ENCODE measurements around the gene PPM1B. TPM values are rescaled to one million over a fixed set of nuclear protein-coding genes. Genes with fewer than 3 reads are reported as not detected.

The PPM1B gene
- total and polyA plus RNA-seq, 10 of the 15 experiments (the other 5 are each of a cell fraction or from before 2014, with no cell fraction given) = 12.5 to 53.4 (median 33.7) TPM

GRCh38 chr2:44126106-44126797 lies 42.4 kb upstream of the PPM1B start:
- Histone ChIP-seq H3K4me3 (no peak overlapping the region), H2AFZ (ENCODE audit: control insufficient read depth, low read depth, low read length) (no peak overlapping the region), H3K4me1 (ENCODE audit: control insufficient read depth, insufficient read depth, low read length) (no peaks in the 10 kb centered on the region), H3K79me2 (ENCODE audit: control insufficient read depth, insufficient read depth, low read length) (no peaks in the 10 kb centered on the region), H3K36me3 (ENCODE audit: control insufficient read depth in 2 of 2, insufficient read depth in 2 of 2, low read length in 1 of 2) (no peaks in the 10 kb centered on the region), H3K27me3 (replicated peaks in 1 of 2; ENCODE audit: control insufficient read depth in 2 of 2, insufficient read depth in 2 of 2, low read length in 1 of 2) (no peaks in the 10 kb centered on the region), H3K27ac (ENCODE audit: control insufficient read depth, insufficient read depth) (no peak overlapping the region), H3K9ac (ENCODE audit: control insufficient read depth, insufficient read depth, low read length) (no peak overlapping the region), H4K20me1 (ENCODE audit: control insufficient read depth, insufficient read depth) (no peaks in the 10 kb centered on the region), H3K4me2 (ENCODE audit: control insufficient read depth, insufficient read depth) (no peak overlapping the region), H3K9me3 (replicated peaks; ENCODE audit: control insufficient read depth, insufficient read depth, low read length) (no peaks in the 10 kb centered on the region)
- in situ Hi-C loops (cut with MboI) = no loop called here
- intact Hi-C loops (cut with micrococcal nuclease; ENCODE audit: unreplicated experiment) = no loop called here
- RAD21 ChIA-PET (ENCODE audit: unreplicated experiment) = no interaction called here
- CTCF ChIA-PET = interaction anchor here (0.6 to 1.5 kb wide), 2 partner anchors 14 to 39 kb away, joined by 3 read pairs; no protein-coding TSS in a partner anchor
- ATAC-seq (no peak; the same call in 2 of the 3 replicates), FAIRE-seq (no peak), DNase-seq (ENCODE audit: low read depth, low spot score) (no peak)
- TF ChIP-seq BACH1 (IDR thresholded peaks at IDR 0.05; ENCODE audit: borderline replicate concordance) = no peak
- TF ChIP-seq ZZZ3 (IDR thresholded peaks at IDR 0.05; ENCODE audit: control insufficient read depth, insufficient read length, low read depth) = no peak
- WGBS (ENCODE audit: insufficient coverage, insufficient replicate concordance, low lambda C conversion rate, missing lambda C conversion rate) = 8% methylated on average over 5 of the region's 5 CpGs
- BruUV-seq (replicated peaks) = no TSS peak
- POLR2A ChIA-PET = no interaction called here
- SMC1A ChIA-PET (ENCODE audit: uncharacterized antibody, unreplicated experiment) = interaction anchor here (1.2 to 2.4 kb wide), 2 partner anchors 9 to 19 kb away, joined by 3 to 6 read pairs; no protein-coding TSS in a partner anchor

- FAIRE-seq (no peak), DNase-seq (ENCODE audit: low read depth, low spot score) (no peak), ATAC-seq (no peak)
- H3K9ac ChIP-seq (ENCODE audit: control insufficient read depth, insufficient read depth, low read length) = no peak overlapping the region
- 80% methylated on average over 4 of the region's 4 CpGs for WGBS (ENCODE audit: insufficient coverage, insufficient replicate concordance, low lambda C conversion rate, missing lambda C conversion rate)
- intact Hi-C loops (cut with micrococcal nuclease; ENCODE audit: unreplicated experiment) = no loop called here
- no peaks in the 10 kb centered on the region for H3K79me2 ChIP-seq (ENCODE audit: control insufficient read depth, insufficient read depth, low read length)
- H3K4me3 ChIP-seq = no peak overlapping the region
- ChIA-PET POLR2A (no interaction called here), SMC1A (ENCODE audit: uncharacterized antibody, unreplicated experiment) (interaction anchor here (0.5 to 1.2 kb wide), 3 partner anchors 10 to 22 kb away, joined by 3 to 5 read pairs (median 3); no protein-coding TSS in a partner anchor), RAD21 (ENCODE audit: unreplicated experiment) (interaction anchor here (0.7 kb wide), 1 partner anchor 20 kb away, joined by 3 read pairs; no protein-coding TSS in a partner anchor), CTCF (interaction anchor here (1.1 kb wide), 1 partner anchor 44 kb away, joined by 3 read pairs; no protein-coding TSS in a partner anchor)
- in situ Hi-C loops (cut with MboI) = no loop called here
- no peak overlapping the region for H3K27ac ChIP-seq (ENCODE audit: control insufficient read depth, insufficient read depth)
- no peaks in the 10 kb centered on the region for H3K4me1 ChIP-seq (ENCODE audit: control insufficient read depth, insufficient read depth, low read length)
- H2AFZ ChIP-seq (ENCODE audit: control insufficient read depth, low read depth, low read length) = no peak overlapping the region
- H3K9me3 ChIP-seq (replicated peaks; ENCODE audit: control insufficient read depth, insufficient read depth, low read length) = no peaks in the 10 kb centered on the region
- no TSS peak for BruUV-seq (replicated peaks)
- H3K27me3 ChIP-seq (replicated peaks in 1 of 2; ENCODE audit: control insufficient read depth in 2 of 2, insufficient read depth in 2 of 2, low read length in 1 of 2) = no peaks in the 10 kb centered on the region
- no peak overlapping the region for H3K4me2 ChIP-seq (ENCODE audit: control insufficient read depth, insufficient read depth)
- H3K36me3 ChIP-seq (ENCODE audit: control insufficient read depth in 2 of 2, insufficient read depth in 2 of 2, low read length in 1 of 2) = no peaks in the 10 kb centered on the region
- no peaks in the 10 kb centered on the region for H4K20me1 ChIP-seq (ENCODE audit: control insufficient read depth, insufficient read depth)
- TF ChIP-seq POLR2AphosphoS2 (IDR thresholded peaks at IDR 0.05; ENCODE audit: low read depth, low read length) = no peak
- no peak for TF ChIP-seq RELA (IDR thresholded peaks at IDR 0.05; ENCODE audit: borderline replicate concordance, partially characterized antibody)
- TF ChIP-seq RAD51 (IDR thresholded peaks at IDR 0.05) = no peak
- TF ChIP-seq ZNF384 (IDR thresholded peaks at IDR 0.05; ENCODE audit: borderline replicate concordance, low read depth, low read length) = no peak
- TF ChIP-seq HDAC6 (IDR thresholded peaks at IDR 0.05; ENCODE audit: unreplicated experiment) = no peak
- no peak for TF ChIP-seq SREBF1 (IDR thresholded peaks at IDR 0.05; ENCODE audit: low read length)
- TF ChIP-seq E2F8 (IDR thresholded peaks at IDR 0.05; ENCODE audit: low read depth, partially characterized antibody) = no peak
- no peak for TF ChIP-seq PBX3 (IDR thresholded peaks at IDR 0.05; ENCODE audit: insufficient replicate concordance, low read depth, low read length)
Measured at GRCh38 chr2:44130441-44130840, 38.2 kb upstream of the PPM1B start.

Data from GM12878 (cell line).